Ureter (tissue), 1 donor: ENCODE data around the gene GFOD2. TPM values are rescaled to one million over a fixed set of nuclear protein-coding genes. Genes with fewer than 3 reads are reported as not detected.
"Not testable (repeated sequence)": the region's sequence is repeated elsewhere in the genome, so short reads cannot be mapped to it uniquely, and the experiment has no call there.

Experiments
- DNase-seq: peaks from one replicate; pipeline ENCODE4 v3.0.0-alpha.2; 2020; ENCODE audit warnings: low spot score
- total RNA-seq: library from RNA; stranded (reverse); gene quantifications from one replicate; pipeline ENCODE4 v1.2.4, GENCODE V29; 2023
- donor health status: DM: yes; HTN: yes; CAD: no.

GFOD2 gene
- total RNA-seq, 1 donor from 2014 or later, result 36.5 TPM

GRCh38 chr16:67704110-67704509, 15.0 kb downstream of the GFOD2 start:
- no peak for DNase-seq

DNA sequence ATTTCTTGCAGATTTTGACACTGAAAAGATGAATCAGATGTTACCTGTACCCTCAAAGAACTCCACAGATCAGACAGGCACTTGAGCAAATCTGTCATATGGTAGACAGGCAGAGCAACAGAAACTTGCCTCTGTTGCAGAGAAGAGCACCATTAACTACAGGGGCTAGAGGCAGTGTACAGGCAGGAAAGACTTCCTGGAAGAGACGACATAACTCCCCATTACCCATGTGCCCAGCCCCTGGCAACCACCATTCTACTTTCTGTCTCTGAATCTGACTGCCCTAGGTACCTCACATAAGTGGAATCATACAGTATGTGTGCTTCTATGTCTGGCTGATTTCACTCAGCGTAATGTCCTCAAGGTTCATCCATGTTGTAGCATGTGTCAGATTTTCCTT, 15.5 kb downstream of the GFOD2 start:
- DNase-seq, result no peak

GRCh38 chr16:67702130-67702529, 17.0 kb downstream of the GFOD2 start:
- DNase-seq, result no peak

DNA sequence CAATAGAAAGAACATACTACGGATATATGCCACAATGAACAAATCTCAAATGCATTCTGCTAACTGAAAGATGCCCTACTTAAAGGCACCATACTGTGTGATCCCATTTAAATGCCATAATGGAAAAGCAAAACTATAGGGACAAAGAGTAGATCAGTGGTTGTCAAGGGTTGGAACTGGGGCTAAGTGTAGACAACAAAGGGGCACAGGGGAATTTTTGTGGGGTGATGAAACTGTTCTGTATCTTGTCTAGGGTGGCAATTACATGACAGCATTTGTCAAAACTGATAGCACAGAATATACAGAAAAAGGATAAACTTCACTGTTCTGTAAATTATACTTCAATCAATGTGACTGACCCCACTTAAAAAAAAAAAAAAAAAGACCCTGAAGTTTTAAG, 17.7 kb downstream of the GFOD2 start:
- DNase-seq, result no peak

DNA sequence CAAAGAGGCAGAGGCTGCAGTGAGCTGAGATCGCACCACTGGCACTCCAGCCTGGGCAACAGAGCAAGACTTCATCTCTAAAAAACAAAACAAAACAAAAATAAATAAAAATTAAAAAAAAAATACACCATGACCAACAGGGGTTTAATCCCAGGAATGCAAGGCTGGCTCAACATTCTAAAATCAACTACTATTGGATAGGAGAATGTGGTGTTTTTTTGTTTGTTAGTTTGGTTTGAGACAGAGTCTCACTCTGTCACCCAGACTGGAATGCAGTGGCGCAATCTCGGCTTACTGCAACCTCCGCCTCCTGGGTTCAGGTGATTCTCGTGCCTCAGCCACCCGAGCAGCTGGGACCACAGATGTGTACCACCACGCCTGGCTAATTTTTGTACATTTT, 19.9 kb downstream of the GFOD2 start:
- no peak for DNase-seq

- no peak for DNase-seq
These were observed 21.5 kb downstream of the GFOD2 start for GRCh38 chr16:67697422-67698185.

GRCh38 chr16:67694611-67695010, 24.5 kb downstream of the GFOD2 start:
- no peak for DNase-seq

GRCh38 chr16:67693517-67694285, 25.4 kb downstream of the GFOD2 start:
- DNase-seq, result not testable (repeated sequence)

- DNase-seq, result no peak
These were observed 33.6 kb downstream of the GFOD2 start for GRCh38 chr16:67685388-67686112.

GRCh38 chr16:67683767-67684166, 35.3 kb downstream of the GFOD2 start:
- no peak for DNase-seq

GRCh38 chr16:67679935-67680897, 38.9 kb downstream of the GFOD2 start:
- DNase-seq, result no peak

GRCh38 chr16:67678354-67679023, 40.6 kb downstream of the GFOD2 start:
- no peak for DNase-seq

GRCh38 chr16:67677712-67678111, 41.4 kb downstream of the GFOD2 start:
- no peak for DNase-seq

DNA sequence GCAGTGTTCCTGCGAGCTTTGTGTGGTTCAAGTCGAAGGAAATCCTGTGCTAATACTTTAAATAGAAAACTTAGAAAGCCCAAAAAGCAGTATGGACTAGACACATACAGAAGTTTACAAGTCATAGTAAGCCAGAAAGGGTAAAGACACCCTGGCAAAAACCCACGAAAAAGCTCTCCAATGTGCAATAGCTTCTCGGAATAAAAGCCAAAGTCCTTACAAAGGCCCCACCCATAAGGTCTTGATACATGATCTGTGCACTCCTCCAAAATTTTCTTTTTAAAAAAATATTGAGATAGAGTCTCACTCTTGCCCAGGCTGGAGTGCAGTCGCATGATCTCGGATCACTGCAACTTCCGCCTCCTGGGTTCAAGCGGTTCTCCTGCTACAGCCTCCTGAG, 42.2 kb downstream of the GFOD2 start:
- DNase-seq, result no peak

DNA sequence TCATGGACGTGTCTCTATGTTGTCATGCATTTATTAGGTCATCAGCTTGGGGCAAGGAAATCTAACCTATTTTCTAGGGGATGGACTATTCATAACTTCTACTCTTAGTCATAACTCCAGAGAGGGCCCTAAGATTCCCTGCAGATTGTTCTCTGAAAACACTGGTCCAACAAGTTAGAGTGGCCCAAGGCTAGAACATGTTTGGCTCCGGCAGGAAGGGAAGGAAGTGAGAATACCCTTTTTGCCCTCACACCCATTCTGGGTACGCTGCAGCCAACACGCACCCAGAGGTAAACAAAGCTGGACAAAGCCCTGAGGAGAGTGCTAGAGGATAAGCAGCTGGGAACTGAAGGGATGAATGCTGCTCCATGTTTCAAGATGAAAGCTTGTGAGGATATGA, 42.6 kb downstream of the GFOD2 start:
- DNase-seq, result no peak

DNA sequence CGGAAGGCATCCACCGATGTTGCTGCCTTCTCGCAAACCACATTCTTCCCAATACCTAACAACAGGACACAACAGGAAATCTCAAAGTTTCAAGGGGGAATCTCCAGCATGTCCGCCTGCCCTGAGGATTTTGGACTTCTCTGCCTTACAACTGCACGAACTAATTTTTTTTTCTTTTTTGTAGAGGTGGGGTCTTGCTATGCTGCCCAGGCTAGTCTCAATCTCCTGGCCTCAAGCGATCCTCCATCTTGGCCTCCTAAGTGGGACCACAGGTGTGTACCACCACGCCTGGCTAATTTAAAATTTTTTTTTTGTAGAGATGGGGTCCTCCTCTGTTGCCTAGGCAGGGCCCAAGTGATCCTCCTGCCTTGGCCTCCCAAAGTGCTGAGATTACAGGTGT, 43.1 kb downstream of the GFOD2 start:
- DNase-seq, result no peak

GRCh38 chr16:67675579-67675935, 43.6 kb downstream of the GFOD2 start:
- no peak for DNase-seq

DNA sequence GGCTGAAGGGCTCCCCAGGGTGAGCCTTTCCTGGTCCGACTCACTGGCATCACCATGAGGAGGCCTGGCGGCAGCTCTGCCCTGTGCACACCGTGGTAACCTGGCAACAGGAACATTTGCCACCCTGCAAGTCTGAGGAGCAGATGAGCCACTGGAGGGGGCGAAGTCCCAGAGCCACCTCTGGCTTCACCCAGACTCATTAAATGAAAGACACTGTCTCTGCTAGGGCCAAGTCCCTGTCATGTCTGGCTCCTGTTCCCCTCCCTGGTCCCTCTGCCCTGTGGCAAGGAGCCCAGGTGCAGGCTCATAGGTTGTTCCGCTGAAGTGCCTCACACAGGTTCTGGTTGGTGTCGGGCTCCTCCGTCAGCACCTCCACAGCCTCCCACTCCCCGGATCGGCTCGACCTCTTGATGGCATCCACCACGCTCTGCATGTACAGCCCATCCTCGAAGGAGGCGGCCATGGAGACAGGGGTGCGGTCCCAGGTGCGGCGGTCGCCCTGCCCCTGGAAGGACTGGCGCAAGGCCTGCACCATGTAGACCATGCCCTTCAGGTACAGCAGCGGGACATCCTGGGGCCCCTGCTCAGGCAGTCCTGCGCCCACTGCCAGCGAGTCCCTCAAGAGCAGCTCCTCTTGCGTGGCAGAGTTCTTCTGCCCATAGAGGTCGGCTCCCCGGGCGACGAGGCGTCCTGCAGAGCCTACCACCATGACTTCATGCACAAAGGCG, 44.1 kb downstream of the GFOD2 start:
- peak; percentile 48 for DNase-seq

GRCh38 chr16:67673712-67674580, 45.2 kb downstream of the GFOD2 start:
- DNase-seq, result peak; percentile 79
